Activated naive CD8-positive, alpha-beta T cell (primary cell): ENCODE data around the gene IGSF10.

Source experiments
- H3K27ac Mint-ChIP-seq: one replicate; pipeline ENCODE4 v1.8.0; 2021; ENCODE audit warnings: mixed read lengths
- H3K27me3 Mint-ChIP-seq: one replicate; pipeline ENCODE4 v1.8.0; 2021; ENCODE audit warnings: mixed read lengths
- H3K36me3 Mint-ChIP-seq: one replicate; pipeline ENCODE4 v1.8.0; 2021; ENCODE audit warnings: mixed read lengths
- H3K4me1 Mint-ChIP-seq: one replicate; pipeline ENCODE4 v1.8.0; 2021; ENCODE audit warnings: low read depth, mixed read lengths
- H3K4me3 Mint-ChIP-seq: one replicate; pipeline ENCODE4 v1.8.0; 2021; ENCODE audit warnings: mild to moderate bottlenecking, mixed read lengths
- H3K9me3 Mint-ChIP-seq: one replicate; pipeline ENCODE4 v1.8.0; 2021; ENCODE audit warnings: low read depth, mixed read lengths

The IGSF10 gene

GRCh38 chr3:151478335-151478697, 17.5 kb upstream of the IGSF10 start:
- Mint-ChIP-seq H3K4me1 (no peaks in the 10 kb centered on the region), H3K36me3 (no peaks in the 10 kb centered on the region), H3K9me3 (peaks cover 16% of the 10 kb centered on the region), H3K27me3 (peaks cover 8% of the 10 kb centered on the region), H3K27ac (no peak overlapping the region), H3K4me3 (no peak overlapping the region)

- H3K9me3 Mint-ChIP-seq, result peaks cover 11% of the 10 kb centered on the region
- no peak overlapping the region for H3K27ac Mint-ChIP-seq
These were observed 16.9 kb upstream of the IGSF10 start for GRCh38 chr3:151477591-151478334.

DNA sequence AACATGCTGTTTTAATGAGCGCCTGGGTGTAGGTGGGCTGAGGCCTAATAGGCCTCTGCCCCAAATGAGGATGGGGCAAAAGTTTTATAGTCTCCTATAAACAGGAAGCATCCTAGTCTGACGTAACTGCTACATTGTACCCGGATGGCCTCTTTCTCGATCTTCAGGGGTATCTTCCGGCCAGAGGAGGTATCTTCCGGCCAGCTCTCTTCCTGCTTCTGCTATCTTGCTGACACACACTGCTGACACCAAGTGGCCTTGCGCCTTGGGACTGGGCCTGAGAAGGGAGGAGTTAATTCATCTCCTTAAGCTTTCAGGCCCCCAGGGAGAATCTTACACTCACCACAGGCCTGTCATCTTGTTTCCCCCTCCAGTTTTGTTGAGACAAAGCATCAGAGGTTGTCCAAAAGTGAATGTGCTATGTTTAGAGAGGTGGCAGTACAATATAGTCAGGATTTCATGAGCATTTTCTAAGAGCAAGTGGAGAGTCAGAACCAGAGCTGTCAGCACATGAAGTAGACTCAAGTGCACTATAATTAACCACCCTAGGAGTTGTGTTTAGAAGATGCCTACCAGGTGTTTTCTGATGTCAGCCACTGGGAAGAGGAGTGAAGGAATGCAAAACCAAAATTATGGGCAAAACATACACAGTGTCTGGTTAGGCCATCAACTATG, 15.6 kb upstream of the IGSF10 start:
- no peak overlapping the region for H3K27ac Mint-ChIP-seq
- no peak overlapping the region for H3K4me3 Mint-ChIP-seq
- no peaks in the 10 kb centered on the region for H3K36me3 Mint-ChIP-seq
- H3K9me3 Mint-ChIP-seq, result no peaks in the 10 kb centered on the region
- H3K4me1 Mint-ChIP-seq, result no peaks in the 10 kb centered on the region
- H3K27me3 Mint-ChIP-seq, result peaks cover 8% of the 10 kb centered on the region

More at GRCh38 chr3:151477591-151478334, 16.9 kb upstream of the IGSF10 start:
- no peak overlapping the region for H3K4me3 Mint-ChIP-seq
- no peaks in the 10 kb centered on the region for H3K4me1 Mint-ChIP-seq
- no peaks in the 10 kb centered on the region for H3K36me3 Mint-ChIP-seq
- H3K27me3 Mint-ChIP-seq, result peaks cover 8% of the 10 kb centered on the region

GRCh38 chr3:151468284-151468917, 7.5 kb upstream of the IGSF10 start:
- Mint-ChIP-seq H3K36me3 (no peaks in the 10 kb centered on the region), H3K27ac (no peak overlapping the region), H3K4me1 (no peaks in the 10 kb centered on the region), H3K4me3 (no peak overlapping the region), H3K27me3 (peaks cover 2% of the 10 kb centered on the region), H3K9me3 (no peaks in the 10 kb centered on the region)

DNA sequence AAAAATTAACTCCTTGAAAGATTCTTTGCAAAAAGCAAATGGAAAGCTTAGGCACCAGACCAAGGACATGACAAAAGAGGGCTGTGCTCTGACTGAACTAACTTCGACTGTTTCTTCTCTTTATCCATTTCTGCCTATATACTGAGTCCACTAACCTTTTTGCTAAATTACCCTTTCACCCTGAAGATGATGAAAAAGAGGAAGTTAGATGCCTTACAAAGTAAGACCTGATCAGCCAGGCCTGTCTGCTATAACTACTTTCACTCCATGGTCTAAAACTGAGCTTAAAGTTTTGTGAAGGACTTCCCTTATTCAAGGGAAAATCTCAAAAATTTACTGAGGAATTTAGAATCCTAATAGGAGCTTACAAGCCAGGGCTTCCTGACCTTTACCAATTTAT, 6.2 kb upstream of the IGSF10 start:
- H3K4me3 Mint-ChIP-seq, result no peak overlapping the region
- no peaks in the 10 kb centered on the region for H3K9me3 Mint-ChIP-seq
- H3K36me3 Mint-ChIP-seq, result no peaks in the 10 kb centered on the region
- no peaks in the 10 kb centered on the region for H3K4me1 Mint-ChIP-seq
- no peak overlapping the region for H3K27ac Mint-ChIP-seq
- peaks cover 3% of the 10 kb centered on the region for H3K27me3 Mint-ChIP-seq

- Mint-ChIP-seq H3K27me3 (peaks cover 11% of the 10 kb centered on the region), H3K27ac (no peak overlapping the region), H3K4me3 (no peak overlapping the region), H3K4me1 (peaks cover 2% of the 10 kb centered on the region), H3K36me3 (no peaks in the 10 kb centered on the region), H3K9me3 (no peaks in the 10 kb centered on the region)
These were observed 2.1 kb upstream of the IGSF10 start for GRCh38 chr3:151462991-151463390.

DNA sequence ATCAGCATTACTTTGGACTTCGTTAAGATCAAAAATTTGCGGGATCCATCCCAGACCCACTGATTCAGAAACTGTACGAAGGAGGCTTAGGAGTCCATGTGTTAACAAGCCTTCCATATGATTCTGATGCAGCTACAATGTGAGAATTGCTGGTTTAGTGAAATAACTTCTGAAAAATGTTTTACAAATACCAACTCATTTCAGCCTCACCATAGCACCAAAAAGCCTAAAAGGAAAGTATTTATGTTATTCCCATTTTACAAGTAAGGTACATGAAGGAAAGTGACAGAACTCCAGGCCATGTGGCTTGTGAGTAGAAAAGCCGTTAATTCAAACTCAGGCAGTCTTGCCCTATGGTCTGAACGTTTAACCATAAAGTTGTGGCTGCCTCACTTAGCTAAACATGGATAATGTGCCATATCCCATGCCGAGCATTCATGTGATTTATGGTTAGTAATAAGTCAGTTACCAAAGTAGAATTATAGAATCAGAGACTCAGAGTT, 1.5 kb upstream of the IGSF10 start:
- H3K36me3 Mint-ChIP-seq, result no peaks in the 10 kb centered on the region
- peaks cover 2% of the 10 kb centered on the region for H3K4me1 Mint-ChIP-seq
- peaks cover 11% of the 10 kb centered on the region for H3K27me3 Mint-ChIP-seq
- H3K4me3 Mint-ChIP-seq, result no peak overlapping the region
- H3K9me3 Mint-ChIP-seq, result no peaks in the 10 kb centered on the region
- H3K27ac Mint-ChIP-seq, result no peak overlapping the region

GRCh38 chr3:151460228-151460627, 633 bp downstream of the IGSF10 start:
- H3K4me1 Mint-ChIP-seq, result peaks cover 2% of the 10 kb centered on the region
- H3K36me3 Mint-ChIP-seq, result no peaks in the 10 kb centered on the region
- no peak overlapping the region for H3K27ac Mint-ChIP-seq
- H3K9me3 Mint-ChIP-seq, result no peaks in the 10 kb centered on the region
- H3K27me3 Mint-ChIP-seq, result peaks cover 11% of the 10 kb centered on the region
- peak overlapping the region; percentile 68 for H3K4me3 Mint-ChIP-seq

- H3K4me3 Mint-ChIP-seq, result no peak overlapping the region
- no peaks in the 10 kb centered on the region for H3K36me3 Mint-ChIP-seq
- H3K4me1 Mint-ChIP-seq, result peaks cover 2% of the 10 kb centered on the region
- peaks cover 11% of the 10 kb centered on the region for H3K27me3 Mint-ChIP-seq
- no peaks in the 10 kb centered on the region for H3K9me3 Mint-ChIP-seq
- H3K27ac Mint-ChIP-seq, result no peak overlapping the region
These were observed 1.5 kb downstream of the IGSF10 start for GRCh38 chr3:151459358-151459757.

- H3K4me3 Mint-ChIP-seq, result no peak overlapping the region
- H3K27ac Mint-ChIP-seq, result no peak overlapping the region
- H3K27me3 Mint-ChIP-seq, result peaks cover 7% of the 10 kb centered on the region
- no peaks in the 10 kb centered on the region for H3K9me3 Mint-ChIP-seq
- peaks cover 2% of the 10 kb centered on the region for H3K4me1 Mint-ChIP-seq
- H3K36me3 Mint-ChIP-seq, result no peaks in the 10 kb centered on the region
These were observed 4.8 kb downstream of the IGSF10 start for GRCh38 chr3:151456065-151456464.

DNA sequence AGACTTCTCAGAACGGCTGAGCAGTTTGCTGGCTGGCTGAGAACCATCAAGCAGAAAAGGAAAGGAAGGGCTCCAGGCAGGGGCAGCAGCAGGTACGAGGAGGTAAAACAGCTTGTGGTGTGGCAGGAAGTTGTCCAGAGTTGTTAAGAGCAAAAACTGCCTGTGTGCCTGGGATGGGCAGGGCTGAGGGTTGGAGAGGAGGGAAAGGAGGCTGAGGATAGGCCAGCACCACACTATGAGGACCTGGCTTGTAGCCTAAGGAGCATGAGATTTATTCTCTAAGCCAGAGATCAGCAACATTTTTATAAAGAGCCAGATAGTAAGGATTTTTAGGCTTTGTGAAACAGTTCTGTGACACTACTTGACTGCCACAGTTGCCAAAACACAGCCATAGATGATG, 8.0 kb downstream of the IGSF10 start:
- H3K27ac Mint-ChIP-seq, result no peak overlapping the region
- H3K27me3 Mint-ChIP-seq, result peaks cover 7% of the 10 kb centered on the region

DNA sequence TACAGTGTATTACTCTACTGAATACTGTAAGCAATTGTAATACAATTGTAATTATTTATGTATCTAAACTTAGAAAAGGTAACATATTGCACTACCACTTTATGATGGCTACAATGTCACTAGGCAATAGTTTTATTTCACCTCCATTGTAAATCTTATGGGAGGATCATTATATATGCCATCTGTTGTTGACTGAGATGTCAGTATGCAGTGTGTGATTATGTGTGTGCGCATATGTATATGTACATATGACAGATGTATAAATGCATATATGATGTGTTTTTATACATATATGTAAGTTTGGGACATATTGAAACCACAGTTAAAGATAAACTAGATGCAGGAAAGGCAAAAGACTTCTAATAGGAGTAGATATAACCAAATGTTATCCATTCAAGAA, 8.5 kb downstream of the IGSF10 start:
- Mint-ChIP-seq H3K4me3 (no peak overlapping the region), H3K36me3 (no peaks in the 10 kb centered on the region), H3K9me3 (no peaks in the 10 kb centered on the region), H3K27ac (no peak overlapping the region), H3K27me3 (peaks cover 7% of the 10 kb centered on the region), H3K4me1 (no peaks in the 10 kb centered on the region)

More for the DNA sequence above, 8.0 kb downstream of the IGSF10 start:
- H3K4me3 Mint-ChIP-seq, result no peak overlapping the region
- H3K4me1 Mint-ChIP-seq, result no peaks in the 10 kb centered on the region
- no peaks in the 10 kb centered on the region for H3K9me3 Mint-ChIP-seq
- no peaks in the 10 kb centered on the region for H3K36me3 Mint-ChIP-seq

GRCh38 chr3:151446002-151446340, 14.9 kb downstream of the IGSF10 start:
- H3K4me1 Mint-ChIP-seq, result no peaks in the 10 kb centered on the region
- H3K27me3 Mint-ChIP-seq, result peaks cover 2% of the 10 kb centered on the region
- H3K4me3 Mint-ChIP-seq, result no peak overlapping the region
- H3K27ac Mint-ChIP-seq, result no peak overlapping the region
- H3K9me3 Mint-ChIP-seq, result no peaks in the 10 kb centered on the region
- no peaks in the 10 kb centered on the region for H3K36me3 Mint-ChIP-seq

GRCh38 chr3:151445273-151446001, 15.4 kb downstream of the IGSF10 start:
- Mint-ChIP-seq H3K4me1 (no peaks in the 10 kb centered on the region), H3K27ac (no peak overlapping the region), H3K27me3 (peaks cover 1% of the 10 kb centered on the region), H3K9me3 (no peaks in the 10 kb centered on the region), H3K36me3 (no peaks in the 10 kb centered on the region), H3K4me3 (no peak overlapping the region)

DNA sequence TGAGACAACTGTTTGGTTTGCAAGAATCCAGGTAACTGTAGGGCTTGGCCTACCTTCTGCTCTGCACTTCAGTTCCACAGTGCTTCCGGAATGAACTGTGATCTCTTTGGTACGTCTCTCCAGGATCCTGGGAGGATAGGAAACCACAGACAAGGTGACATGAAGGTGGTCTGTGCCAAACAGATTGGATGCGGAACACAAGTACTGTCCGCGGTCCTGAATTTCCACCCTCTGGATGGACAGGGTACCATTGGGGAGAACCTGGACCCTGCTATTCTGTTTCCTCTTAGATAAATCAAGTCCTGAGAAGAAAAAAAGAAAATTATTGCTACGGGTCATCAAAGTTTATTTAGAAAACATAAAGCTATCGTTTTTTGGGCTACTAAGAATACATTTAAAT, 17.3 kb downstream of the IGSF10 start:
- Mint-ChIP-seq H3K36me3 (no peaks in the 10 kb centered on the region), H3K9me3 (no peaks in the 10 kb centered on the region), H3K27ac (no peak overlapping the region)

More for the DNA sequence above, 17.3 kb downstream of the IGSF10 start:
- H3K27me3 Mint-ChIP-seq, result no peaks in the 10 kb centered on the region
- no peaks in the 10 kb centered on the region for H3K4me1 Mint-ChIP-seq
- no peak overlapping the region for H3K4me3 Mint-ChIP-seq
